ENCODE measurements around the gene TMEM238.
A peak's percentile ranks its signal among the peaks of the same experiment; 100 is the strongest.

Gene TMEM238

GRCh38 chr19:55354698-55355212, 29.3 kb downstream of the TMEM238 start, which contains the start of gene COX6B2:
Gene COX6B2, minus strand, starts transcription at chr19:55354719. Its CDS starts 198 bp downstream, at chr19:55354521.
- no peak for DNase-seq

- DNase-seq = peak; percentile 27
Measured at GRCh38 chr19:55353803-55354697, 30.0 kb downstream of the TMEM238 start.

DNA sequence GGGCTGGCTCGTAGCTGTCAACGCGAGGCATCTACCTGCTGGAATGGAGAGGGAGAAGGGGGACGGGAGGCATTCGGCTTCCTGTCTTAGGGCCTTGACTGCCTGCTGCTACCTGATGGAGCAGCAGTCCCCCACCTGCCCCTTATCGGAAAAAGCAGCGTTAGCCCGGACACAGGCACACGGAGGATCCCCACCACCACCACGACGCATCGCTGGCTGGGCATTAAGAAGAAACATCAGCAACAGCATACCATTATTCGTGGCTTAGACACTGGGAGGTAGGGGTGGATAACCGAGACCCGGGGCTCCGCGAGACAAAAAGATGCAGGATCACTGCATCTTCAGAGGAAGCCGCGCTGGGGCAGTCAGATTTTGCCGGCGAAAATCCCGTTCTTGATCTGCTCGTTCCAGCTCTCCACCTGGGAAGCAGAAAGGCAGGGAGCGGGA, 30.7 kb downstream of the TMEM238 start:
- DNase-seq = no peak

DNA sequence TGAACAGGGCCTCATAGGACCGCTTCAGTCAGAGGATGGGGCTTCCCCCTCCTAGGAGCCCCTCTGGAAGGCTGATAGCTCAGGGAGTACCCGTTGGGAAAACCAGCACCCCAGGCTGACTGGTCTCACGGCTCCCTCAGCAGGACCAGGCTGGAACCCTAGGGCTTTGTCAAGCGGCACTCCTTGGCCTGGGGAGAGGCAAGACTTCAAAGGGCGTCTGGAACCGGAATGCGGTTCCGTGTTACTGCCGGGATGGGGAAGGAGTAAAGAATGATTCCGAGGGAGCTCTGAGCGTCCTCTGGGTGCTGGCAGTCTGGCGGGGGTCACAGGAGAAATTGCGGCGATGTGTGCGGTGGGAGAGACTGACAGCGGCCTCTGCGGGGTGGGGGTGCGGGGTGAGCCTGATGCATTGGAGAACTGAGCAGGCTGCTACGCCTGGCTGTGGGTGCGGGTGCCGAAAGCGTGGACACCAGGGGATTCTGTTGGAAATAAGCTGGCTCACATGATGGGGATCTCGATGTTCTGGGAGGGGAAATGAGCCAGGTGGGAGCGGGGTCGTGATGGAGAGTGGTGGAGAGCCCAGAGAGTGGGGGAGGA, 31.4 kb downstream of the TMEM238 start:
- no peak for DNase-seq

- DNase-seq = no peak
Measured at GRCh38 chr19:55352040-55352439, 32.1 kb downstream of the TMEM238 start.

GRCh38 chr19:55350620-55351315, 33.3 kb downstream of the TMEM238 start:
- no peak for DNase-seq

GRCh38 chr19:55348317-55349034, 35.6 kb downstream of the TMEM238 start:
- no peak for DNase-seq

DNA sequence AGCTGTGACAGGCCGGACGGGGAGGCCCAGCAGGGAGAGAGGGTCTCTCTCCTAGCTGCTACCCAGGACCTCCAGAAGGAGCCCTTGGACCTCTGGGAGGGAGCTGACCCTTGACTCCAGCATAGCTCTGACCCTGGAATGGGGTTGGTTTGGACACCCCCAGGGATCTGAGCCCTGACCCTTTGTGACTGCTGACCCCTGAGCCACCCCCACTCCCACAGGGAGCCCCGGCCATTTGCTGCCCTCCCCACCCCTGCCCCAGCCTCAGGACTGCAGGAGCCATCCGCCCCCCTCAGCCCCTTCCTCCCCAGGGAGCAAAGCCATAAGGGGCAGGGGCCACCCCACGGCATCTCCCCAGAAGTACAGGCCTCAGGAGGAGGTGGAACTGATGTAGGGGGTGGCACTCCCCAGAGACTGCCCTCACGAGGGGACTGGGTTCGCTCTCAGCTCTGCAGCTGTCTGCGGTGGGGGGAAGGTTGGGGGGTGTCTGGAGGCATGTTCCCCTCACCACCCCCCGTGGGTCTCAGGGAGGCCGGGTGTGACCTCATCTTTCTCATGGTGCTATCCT, 36.6 kb downstream of the TMEM238 start:
- no peak for DNase-seq

DNA sequence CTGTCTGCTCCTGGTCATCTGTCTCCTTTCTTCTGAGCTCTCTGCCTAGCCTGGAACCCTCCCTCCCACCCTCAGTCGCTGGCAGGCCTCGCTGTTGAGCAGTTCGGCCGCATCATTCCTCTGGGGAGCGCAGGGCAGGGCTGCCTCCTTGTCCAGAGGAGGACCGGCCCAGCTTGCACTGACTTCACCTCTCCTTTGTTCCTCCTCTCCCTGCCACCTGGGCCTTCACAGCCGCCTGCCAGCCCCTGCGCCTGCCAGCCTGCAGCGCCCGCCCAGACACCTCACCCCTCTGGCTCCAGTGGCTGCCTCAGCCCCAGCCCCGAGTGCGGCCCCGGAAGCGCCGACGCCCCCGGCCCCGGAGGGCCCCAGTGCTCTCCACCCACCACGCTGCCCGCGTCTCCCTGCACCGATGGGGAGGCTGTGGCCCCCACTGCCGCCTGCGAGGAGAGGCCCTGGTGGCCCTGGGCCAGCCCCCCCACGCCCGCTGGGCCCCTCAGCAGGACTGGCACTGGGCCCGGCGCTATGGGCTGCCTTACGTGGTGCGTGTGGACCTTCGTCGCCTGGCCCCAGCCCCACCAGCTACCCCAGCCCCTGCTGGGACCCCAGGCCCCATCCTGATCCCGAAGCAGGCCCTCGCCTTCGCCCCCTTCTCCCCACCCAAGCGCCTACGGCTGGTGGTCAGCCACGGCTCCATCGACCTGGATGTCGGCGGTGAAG, 37.2 kb downstream of the TMEM238 start:
- no peak for DNase-seq

GRCh38 chr19:55345818-55346724, 38.0 kb downstream of the TMEM238 start:
- no peak for DNase-seq

DNA sequence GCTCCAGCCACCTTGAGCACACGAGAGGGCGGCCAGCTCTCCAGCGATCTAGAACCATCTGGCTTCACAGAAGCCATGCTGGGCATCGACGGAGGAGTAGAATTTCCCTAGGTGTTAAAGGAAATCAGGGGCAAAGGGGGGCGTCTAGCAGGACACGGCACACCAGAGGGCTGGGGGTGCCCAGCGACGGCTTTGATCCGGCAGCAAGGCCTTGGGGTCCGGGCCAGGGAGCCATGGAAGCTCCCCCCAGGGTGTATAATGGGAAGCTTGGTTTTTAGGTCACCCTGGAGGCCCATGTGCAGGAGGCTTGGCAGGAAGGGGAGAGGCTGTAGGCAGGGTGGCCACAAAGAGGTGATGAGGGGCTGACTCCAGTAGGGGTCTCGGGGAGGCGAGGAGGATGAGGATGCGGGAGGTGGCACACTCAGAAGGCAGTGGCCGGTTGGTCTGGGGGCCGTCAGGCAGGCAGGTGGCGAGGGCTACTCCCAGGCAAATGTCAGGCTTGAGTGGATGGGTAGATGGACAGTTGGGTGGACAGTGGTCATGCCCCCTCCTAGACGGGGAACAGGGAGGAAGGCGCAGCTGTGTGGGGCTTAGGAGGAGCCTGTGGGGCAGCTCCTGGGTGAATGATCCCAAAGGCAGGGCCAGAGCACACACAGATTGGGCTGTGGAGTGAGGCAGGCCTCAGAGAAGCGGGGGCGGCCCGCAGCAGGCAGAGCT, 38.8 kb downstream of the TMEM238 start:
- no peak for DNase-seq

DNA sequence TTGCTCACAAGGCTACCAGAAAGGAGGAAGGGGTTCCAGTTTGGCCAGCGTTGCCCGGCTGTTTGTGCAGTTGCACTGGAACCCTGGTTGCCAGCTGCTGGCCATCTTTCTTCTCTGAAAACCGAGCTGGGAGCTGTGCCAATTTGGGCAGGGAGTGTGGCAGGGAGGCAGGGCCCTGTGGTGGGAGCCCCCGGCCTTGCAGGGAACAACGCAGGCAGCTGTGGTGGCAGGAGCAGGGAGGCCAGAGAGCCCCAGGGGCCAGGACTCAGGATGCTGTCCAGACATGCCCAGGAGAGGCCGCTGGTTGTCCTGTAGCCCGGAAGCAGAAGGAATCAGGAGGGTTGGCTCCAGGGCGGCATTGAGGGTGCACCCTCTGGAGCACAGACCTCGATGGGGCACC, 39.6 kb downstream of the TMEM238 start:
- DNase-seq = no peak

DNA sequence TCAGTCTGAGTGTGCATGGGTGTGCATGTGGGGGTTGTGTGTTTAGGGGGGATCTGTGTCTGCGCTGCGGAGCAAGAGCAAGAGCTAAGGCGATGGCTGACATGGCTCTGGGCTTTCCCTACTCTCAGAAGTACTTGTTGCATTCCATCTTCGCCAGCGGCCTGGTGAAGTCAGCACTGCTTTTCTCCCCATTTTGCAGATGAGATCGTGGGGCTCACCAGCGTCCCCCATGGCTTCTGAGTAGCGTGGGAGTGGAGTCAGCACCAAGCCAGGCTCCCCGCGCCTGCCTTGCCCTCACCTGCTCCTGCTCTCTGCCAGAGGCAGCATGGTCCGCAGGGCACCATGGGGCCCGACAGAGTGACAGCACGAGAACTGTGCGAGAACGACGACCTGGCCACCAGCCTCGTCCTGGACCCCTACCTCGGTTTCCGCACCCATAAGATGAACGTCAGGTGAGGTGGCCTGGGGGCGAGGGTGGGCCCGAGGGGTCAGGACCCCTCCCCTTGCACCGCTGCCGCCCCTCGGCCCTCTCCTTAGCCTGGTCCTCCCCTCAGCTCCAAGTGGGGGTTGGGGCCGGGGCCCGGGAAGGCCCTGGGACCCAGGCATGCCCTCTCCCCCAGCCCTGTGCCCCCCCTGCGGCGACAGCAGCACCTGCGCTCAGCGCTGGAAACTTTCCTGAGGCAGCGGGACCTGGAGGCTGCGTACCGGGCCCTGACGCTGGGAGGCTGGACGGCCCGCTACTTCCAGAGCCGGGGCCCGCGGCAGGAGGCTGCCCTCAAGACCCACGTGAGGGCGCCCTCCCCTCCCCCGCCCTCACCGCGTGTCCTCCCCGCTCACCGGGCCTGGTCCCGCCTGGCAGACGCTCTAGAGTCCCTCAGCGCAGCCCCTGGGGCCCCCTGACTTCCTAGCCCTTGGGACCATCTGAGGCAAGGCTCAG, 42.2 kb downstream of the TMEM238 start:
- DNase-seq = no peak

DNA sequence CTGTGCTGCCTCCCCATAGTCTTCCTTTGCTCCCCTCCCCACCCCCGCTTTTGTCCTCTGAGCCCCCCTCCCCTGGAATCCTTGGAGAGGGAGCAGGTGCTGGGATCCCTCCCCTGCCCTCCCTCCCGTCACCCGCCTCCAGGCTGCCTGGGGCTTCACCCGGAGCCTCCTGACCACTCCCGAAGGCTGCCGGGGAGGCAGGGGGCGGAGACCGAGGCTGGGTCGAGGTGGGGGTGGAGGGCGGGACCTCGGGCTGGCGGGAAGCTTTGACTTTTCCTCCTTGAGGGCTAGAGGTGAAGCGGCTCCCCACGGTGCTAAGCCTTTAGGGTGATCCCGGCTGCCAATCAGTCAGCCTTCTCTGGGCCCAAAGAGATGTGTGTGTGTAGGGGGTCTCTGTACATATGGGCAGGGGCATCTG, 42.9 kb downstream of the TMEM238 start:
- DNase-seq = no peak

- no peak for DNase-seq
Measured at GRCh38 chr19:55340784-55341147, 43.3 kb downstream of the TMEM238 start.

DNA sequence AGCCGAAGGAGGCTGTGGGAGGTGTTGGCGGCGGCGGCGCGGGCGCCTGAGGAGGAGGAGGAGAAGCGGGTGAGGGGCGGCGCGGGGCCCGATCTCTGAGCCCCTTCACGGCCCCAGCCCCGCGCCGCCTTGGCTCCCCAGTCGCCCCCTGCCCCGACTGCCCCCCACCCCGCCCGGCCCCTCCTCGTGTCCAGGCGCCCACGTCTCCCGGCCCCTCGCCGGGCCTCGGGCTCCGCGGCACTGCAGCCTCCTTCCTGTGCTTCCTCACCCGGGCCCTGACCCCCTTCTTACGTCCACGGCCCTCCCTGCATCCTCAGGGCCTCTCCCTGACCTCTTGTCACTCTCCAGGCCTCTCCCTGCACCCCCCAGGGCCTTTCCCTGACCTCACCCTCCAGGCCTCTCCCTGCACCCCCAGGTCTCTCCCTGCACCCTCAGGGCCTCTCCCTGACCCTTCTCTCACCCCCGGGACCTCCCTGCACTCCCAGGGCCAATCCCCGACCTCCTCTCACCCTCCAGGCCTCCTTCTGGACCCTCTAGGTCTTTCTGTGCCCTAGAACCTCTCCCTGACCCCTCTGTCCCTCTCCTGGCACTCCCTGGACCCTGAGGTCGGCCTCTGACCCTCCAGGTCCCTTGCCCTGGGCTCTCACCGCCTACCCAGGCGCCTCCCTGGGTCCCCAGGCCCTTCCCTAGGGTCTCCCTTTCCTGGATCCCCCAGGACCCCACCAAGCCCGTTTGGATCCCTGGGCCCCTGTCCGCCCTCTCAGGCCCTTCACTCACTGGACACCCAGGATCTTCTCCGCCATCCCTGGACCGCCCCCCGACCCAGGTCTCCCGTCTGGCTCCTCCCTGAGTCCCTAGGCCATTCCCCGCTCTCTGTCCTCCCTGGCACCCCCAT, 44.0 kb downstream of the TMEM238 start:
- DNase-seq = no peak

DNA sequence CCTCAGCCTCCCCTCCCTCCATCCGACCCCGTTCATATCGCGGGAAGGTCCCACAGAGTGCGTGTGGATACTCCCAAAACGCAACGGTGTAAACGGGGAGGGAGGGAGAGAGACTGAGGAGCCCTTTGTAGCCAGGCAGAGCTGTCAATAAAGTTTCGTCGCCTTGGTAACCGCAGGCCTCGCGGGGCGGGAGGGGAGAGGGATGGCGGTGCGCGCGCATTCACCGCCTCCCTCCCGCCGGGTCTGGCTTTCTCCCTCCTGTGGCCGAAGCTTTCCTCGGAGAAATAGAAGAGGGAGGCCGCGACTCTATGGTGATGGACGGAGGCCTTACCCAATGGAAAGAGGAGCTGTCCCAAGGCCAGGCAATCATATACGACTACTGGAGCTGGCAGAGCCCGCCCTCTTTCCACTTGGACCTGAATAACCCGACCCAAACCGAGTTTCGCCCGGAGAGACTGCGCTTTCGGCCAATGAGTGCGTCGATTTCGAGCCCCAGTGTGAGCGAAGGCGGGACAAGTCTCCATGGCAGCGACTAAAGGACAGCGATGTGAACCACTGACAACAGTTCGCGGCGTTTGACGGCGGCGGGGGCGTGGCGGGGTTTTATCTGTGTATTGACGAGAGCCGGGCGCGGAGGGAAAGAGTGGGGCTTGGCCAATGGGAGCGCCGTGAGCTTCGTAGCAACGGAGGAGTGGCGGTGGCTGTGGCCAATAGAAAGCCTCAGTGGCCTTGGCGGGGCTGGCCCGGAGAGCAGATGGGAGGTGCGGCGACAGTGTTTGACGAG, 44.8 kb downstream of the TMEM238 start, which contains the start of gene KMT5C:
Gene KMT5C, plus strand, starts transcription at position 772 of the 784 bp plus-strand sequence. CDS start 2,061 bp downstream, outside the sequence.
- DNase-seq = peak; percentile 100

All from kidney glomerular epithelial cell (primary cell).